Measurements from ENCODE around the gene CT45A8.
A peak's percentile ranks its signal among the peaks of the same experiment; 100 is the strongest.
"Not testable (repeated sequence)": the region's sequence is repeated elsewhere in the genome, so short reads cannot be mapped to it uniquely, and the experiment has no call there.

CT45A8 gene, protein sequence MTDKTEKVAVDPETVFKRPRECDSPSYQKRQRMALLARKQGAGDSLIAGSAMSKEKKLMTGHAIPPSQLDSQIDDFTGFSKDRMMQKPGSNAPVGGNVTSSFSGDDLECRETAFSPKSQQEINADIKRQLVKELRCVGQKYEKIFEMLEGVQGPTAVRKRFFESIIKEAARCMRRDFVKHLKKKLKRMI

DNA sequence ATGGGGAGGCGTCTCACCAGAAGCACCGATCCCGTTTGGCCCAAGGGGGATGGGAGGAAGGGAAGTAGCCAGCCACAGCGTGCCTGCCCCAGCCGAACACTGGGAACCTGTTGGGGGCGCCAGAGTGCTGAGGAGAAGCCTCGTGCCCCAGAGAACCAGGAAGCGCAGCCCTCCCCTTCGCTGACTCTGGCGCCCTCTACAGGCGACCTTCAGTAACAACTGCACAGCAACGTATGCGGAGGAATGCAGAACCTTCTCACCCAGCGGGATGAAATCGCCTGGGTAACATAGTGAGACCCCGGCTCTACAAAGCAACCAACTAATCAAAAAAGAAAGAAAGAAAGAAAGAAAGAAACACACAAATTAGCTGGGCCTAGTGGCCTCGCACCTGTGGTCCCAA, at the start of gene CT45A8:
Gene CT45A8 (minus strand): TSS at position 101 of the 400 bp plus-strand sequence. CDS start 3,755 bp downstream, outside the sequence.
- CTCF ChIA-PET, H3K9me3 Mint-ChIP-seq, H3K4me1 Mint-ChIP-seq, H3K36me3 Mint-ChIP-seq, H3K27ac Mint-ChIP-seq, H3K4me3 Mint-ChIP-seq, DNase-seq, H3K27me3 Mint-ChIP-seq: not testable (repeated sequence)

- CTCF ChIA-PET, result no interaction called here
- no peaks in the 10 kb centered on the region for H3K4me1 Mint-ChIP-seq
- H3K4me3 Mint-ChIP-seq, result no peak within 1 kb of the TSS
- H3K36me3 Mint-ChIP-seq, result no peaks in the 10 kb centered on the region
- H3K27ac Mint-ChIP-seq, result no peak within 1 kb of the TSS
- no peaks in the 10 kb centered on the region for H3K27me3 Mint-ChIP-seq
- no peaks in the 10 kb centered on the region for H3K9me3 Mint-ChIP-seq
- DNase-seq, result no peak
These were observed 39.0 kb upstream of the CT45A8 start, which contains the start of the genes CT45A10 and SAGE1 for GRCh38 chrX:135893294-135893817. TSS of gene CT45A10 (minus strand) at chrX:135893444. CDS start at chrX:135885344, 8,100 bp downstream. TSS of gene SAGE1 (plus strand) at chrX:135893716. CDS start at chrX:135896243, 2,527 bp downstream.

DNA sequence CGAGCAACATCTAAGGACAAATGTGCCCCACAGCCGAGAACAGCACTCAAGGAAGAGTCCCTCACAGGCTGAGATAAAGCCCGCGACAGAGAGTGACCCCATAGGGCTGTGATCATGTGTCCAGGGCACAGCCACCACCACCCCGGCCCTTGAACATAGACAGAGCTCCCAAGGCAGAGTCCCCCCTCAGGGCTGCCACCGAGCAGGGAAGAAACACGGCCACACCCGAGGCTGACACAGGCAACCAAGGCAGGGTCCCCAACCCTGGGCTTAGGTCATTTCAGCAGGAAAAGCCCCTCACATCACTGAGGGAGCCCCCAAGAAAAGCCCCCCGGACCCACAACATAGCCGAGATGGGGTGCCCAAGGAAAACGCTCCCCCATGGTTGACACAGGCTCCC, 38.4 kb upstream of the CT45A8 start:
- H3K27me3 Mint-ChIP-seq, result no peaks in the 10 kb centered on the region
- H3K27ac Mint-ChIP-seq, result no peak overlapping the region
- H3K4me1 Mint-ChIP-seq, result no peaks in the 10 kb centered on the region
- no peak for DNase-seq
- no peaks in the 10 kb centered on the region for H3K36me3 Mint-ChIP-seq
- H3K4me3 Mint-ChIP-seq, result no peak overlapping the region
- H3K9me3 Mint-ChIP-seq, result no peaks in the 10 kb centered on the region
- CTCF ChIA-PET, result no interaction called here

GRCh38 chrX:135890087-135890585, 35.8 kb upstream of the CT45A8 start:
- no peaks in the 10 kb centered on the region for H3K4me1 Mint-ChIP-seq
- H3K4me3 Mint-ChIP-seq, result no peak overlapping the region
- CTCF ChIA-PET, result no interaction called here
- DNase-seq, result no peak
- H3K9me3 Mint-ChIP-seq, result no peaks in the 10 kb centered on the region
- H3K36me3 Mint-ChIP-seq, result no peaks in the 10 kb centered on the region
- H3K27ac Mint-ChIP-seq, result no peak overlapping the region
- no peaks in the 10 kb centered on the region for H3K27me3 Mint-ChIP-seq

GRCh38 chrX:135888976-135889375, 34.6 kb upstream of the CT45A8 start:
- H3K4me3 Mint-ChIP-seq, H3K4me1 Mint-ChIP-seq, H3K9me3 Mint-ChIP-seq, H3K27me3 Mint-ChIP-seq, H3K36me3 Mint-ChIP-seq, CTCF ChIA-PET, H3K27ac Mint-ChIP-seq: not testable (repeated sequence)
- peak; percentile 44 for DNase-seq

GRCh38 chrX:135888230-135888629, 33.9 kb upstream of the CT45A8 start:
- H3K9me3 Mint-ChIP-seq, H3K36me3 Mint-ChIP-seq, H3K27ac Mint-ChIP-seq, DNase-seq, H3K27me3 Mint-ChIP-seq, H3K4me1 Mint-ChIP-seq, H3K4me3 Mint-ChIP-seq, CTCF ChIA-PET: not testable (repeated sequence)

DNA sequence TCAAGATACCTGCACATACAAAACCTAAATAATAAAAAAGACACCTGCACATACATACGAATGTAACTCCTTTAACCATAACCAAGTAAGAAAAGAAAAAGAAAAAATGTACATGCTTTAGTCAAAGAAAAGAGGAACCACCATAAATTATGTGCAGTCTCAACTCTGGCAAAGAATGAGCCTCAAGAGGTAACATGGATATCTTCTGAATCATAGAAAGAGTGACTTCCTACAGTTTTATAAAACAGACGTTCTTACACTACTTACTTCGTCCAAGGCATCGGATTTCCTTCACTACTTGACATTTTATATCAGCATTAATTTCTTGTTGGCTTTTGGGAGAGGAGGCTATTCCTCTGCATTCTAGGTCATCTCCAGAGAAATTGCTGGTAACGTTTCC, 28.4 kb upstream of the CT45A8 start:
- CTCF ChIA-PET, H3K9me3 Mint-ChIP-seq, H3K4me1 Mint-ChIP-seq, H3K4me3 Mint-ChIP-seq, H3K27me3 Mint-ChIP-seq, H3K27ac Mint-ChIP-seq, DNase-seq, H3K36me3 Mint-ChIP-seq: not testable (repeated sequence)

DNA sequence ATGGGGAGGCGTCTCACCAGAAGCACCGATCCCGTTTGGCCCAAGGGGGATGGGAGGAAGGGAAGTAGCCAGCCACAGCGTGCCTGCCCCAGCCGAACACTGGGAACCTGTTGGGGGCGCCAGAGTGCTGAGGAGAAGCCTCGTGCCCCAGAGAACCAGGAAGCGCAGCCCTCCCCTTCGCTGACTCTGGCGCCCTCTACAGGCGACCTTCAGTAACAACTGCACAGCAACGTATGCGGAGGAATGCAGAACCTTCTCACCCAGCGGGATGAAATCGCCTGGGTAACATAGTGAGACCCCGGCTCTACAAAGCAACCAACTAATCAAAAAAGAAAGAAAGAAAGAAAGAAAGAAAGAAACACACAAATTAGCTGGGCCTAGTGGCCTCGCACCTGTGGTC, 17.4 kb upstream of the CT45A8 start, which contains the start of gene CT45A9:
Gene CT45A9 (minus strand): TSS at position 101 of the 400 bp plus-strand sequence. CDS start 3,751 bp downstream, outside the sequence.
- not testable (repeated sequence) for H3K27ac Mint-ChIP-seq

DNA sequence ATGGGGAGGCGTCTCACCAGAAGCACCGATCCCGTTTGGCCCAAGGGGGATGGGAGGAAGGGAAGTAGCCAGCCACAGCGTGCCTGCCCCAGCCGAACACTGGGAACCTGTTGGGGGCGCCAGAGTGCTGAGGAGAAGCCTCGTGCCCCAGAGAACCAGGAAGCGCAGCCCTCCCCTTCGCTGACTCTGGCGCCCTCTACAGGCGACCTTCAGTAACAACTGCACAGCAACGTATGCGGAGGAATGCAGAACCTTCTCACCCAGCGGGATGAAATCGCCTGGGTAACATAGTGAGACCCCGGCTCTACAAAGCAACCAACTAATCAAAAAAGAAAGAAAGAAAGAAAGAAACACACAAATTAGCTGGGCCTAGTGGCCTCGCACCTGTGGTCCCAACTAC, 17.2 kb downstream of the CT45A8 start, which contains the start of gene CT45A7:
Gene CT45A7 (minus strand): TSS at position 101 of the 400 bp plus-strand sequence. CDS start 3,747 bp downstream, outside the sequence.
- DNase-seq, H3K36me3 Mint-ChIP-seq, H3K9me3 Mint-ChIP-seq, H3K27me3 Mint-ChIP-seq, CTCF ChIA-PET, H3K4me1 Mint-ChIP-seq, H3K27ac Mint-ChIP-seq, H3K4me3 Mint-ChIP-seq: not testable (repeated sequence)

More for the DNA sequence above, 17.4 kb upstream of the CT45A8 start, which contains the start of gene CT45A9:
- DNase-seq, H3K9me3 Mint-ChIP-seq, H3K4me3 Mint-ChIP-seq, H3K4me1 Mint-ChIP-seq, H3K27me3 Mint-ChIP-seq, H3K36me3 Mint-ChIP-seq, CTCF ChIA-PET: not testable (repeated sequence)

GRCh38 chrX:135819912-135820311, 34.4 kb downstream of the CT45A8 start, which contains the start of gene CT45A2:
TSS of gene CT45A2 (minus strand) at chrX:135820012. CDS start at chrX:135816265, 3,747 bp downstream.
- H3K36me3 Mint-ChIP-seq, H3K9me3 Mint-ChIP-seq, H3K27me3 Mint-ChIP-seq, H3K4me3 Mint-ChIP-seq, CTCF ChIA-PET, DNase-seq, H3K4me1 Mint-ChIP-seq, H3K27ac Mint-ChIP-seq: not testable (repeated sequence)

DNA sequence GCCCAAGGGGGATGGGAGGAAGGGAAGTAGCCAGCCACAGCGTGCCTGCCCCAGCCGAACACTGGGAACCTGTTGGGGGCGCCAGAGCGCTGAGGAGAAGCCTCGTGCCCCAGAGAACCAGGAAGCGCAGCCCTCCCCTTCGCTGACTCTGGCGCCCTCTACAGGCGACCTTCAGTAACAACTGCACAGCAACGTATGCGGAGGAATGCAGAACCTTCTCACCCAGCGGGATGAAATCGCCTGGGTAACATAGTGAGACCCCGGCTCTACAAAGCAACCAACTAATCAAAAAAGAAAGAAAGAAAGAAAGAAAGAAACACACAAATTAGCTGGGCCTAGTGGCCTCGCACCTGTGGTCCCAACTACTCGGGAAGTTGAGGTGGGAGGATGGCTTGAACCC, 51.7 kb downstream of the CT45A8 start, which contains the start of gene CT45A6:
Gene CT45A6 (minus strand): TSS at position 101 of the 400 bp plus-strand sequence. CDS start 3,794 bp downstream, outside the sequence.
- H3K27ac Mint-ChIP-seq, H3K9me3 Mint-ChIP-seq, CTCF ChIA-PET, H3K4me3 Mint-ChIP-seq, H3K36me3 Mint-ChIP-seq, DNase-seq, H3K27me3 Mint-ChIP-seq, H3K4me1 Mint-ChIP-seq: not testable (repeated sequence)

Measured in activated naive CD4-positive, alpha-beta T cell treated with anti-CD3 and anti-CD28 coated beads, Interleukin-2, amount 10 ng/mL, durations not matched to agents 7 days and 5 days (primary cell).